ENCODE data around the gene TAF1C.

Gene TAF1C

GRCh38 chr16:84139628-84140258 lies 47.1 kb downstream of the TAF1C start:
- POLR2A ChIA-PET = interaction anchor here (2.1 kb wide), 1 partner anchor 23 kb away, joined by 10 read pairs; the partner anchor contains the start of gene MBTPS1
- Histone ChIP-seq H3K27ac (ENCODE audit: extremely low read depth, low read depth, low read length) (no peak overlapping the region), H3K36me3 (ENCODE audit: control insufficient read depth in 2 of 2, insufficient read depth in 1 of 2, low read length in 2 of 2) (no peaks in the 10 kb centered on the region), H3K9me3 (ENCODE audit: control insufficient read depth, insufficient read depth, low read depth, low read length) (no peaks in the 10 kb centered on the region), H3K4me3 (ENCODE audit: low read depth, low read length) (no peak overlapping the region), H3K4me1 (ENCODE audit: control insufficient read depth, insufficient read depth, low read length) (peaks cover 7% of the 10 kb centered on the region; the same call in 1 of the 2 replicates)
- TF ChIP-seq BCL11A (tag by site-specific recombination; IDR thresholded peaks at IDR 0.05; ENCODE audit: low read depth) = no peak
- TF ChIP-seq SP3 (tag by site-specific recombination; IDR thresholded peaks at IDR 0.05) = no peak
- no peak for TF ChIP-seq ZNF324 (tag by site-specific recombination; IDR thresholded peaks at IDR 0.05)
- TF ChIP-seq ZBTB10 (tag by site-specific recombination; IDR thresholded peaks at IDR 0.05) = no peak
- no peak for TF ChIP-seq ZNF548 (tag by site-specific recombination; IDR thresholded peaks at IDR 0.05)
- TF ChIP-seq ZSCAN16 (tag by site-specific recombination; IDR thresholded peaks at IDR 0.05) = no peak
- no peak for TF ChIP-seq ZNF202 (tag by site-specific recombination; IDR thresholded peaks at IDR 0.05; ENCODE audit: borderline replicate concordance)
- TF ChIP-seq ZBTB21 (tag by site-specific recombination; IDR thresholded peaks at IDR 0.05) = no peak
- TF ChIP-seq ZNF776 (tag by site-specific recombination; IDR thresholded peaks at IDR 0.05; ENCODE audit: borderline replicate concordance) = no peak
- no peak for TF ChIP-seq EGR2 (tag by site-specific recombination; IDR thresholded peaks at IDR 0.05; ENCODE audit: low read depth)
- TF ChIP-seq ZNF621 (tag by site-specific recombination; IDR thresholded peaks at IDR 0.05) = no peak
- TF ChIP-seq, protein P1, sequence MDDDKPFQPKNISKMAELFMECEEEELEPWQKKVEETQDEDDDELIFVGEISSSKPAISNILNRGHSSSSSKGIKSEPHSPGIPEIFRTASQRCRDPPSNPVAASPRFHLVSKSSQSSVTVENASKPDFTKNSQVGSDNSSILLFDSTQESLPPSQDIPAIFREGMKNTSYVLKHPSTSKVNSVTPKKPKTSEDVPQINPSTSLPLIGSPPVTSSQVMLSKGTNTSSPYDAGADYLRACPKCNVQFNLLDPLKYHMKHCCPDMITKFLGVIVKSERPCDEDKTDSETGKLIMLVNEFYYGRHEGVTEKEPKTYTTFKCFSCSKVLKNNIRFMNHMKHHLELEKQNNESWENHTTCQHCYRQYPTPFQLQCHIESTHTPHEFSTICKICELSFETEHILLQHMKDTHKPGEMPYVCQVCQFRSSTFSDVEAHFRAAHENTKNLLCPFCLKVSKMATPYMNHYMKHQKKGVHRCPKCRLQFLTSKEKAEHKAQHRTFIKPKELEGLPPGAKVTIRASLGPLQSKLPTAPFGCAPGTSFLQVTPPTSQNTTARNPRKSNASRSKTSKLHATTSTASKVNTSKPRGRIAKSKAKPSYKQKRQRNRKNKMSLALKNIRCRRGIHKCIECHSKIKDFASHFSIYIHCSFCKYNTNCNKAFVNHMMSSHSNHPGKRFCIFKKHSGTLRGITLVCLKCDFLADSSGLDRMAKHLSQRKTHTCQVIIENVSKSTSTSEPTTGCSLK (tag by site-specific recombination; IDR thresholded peaks at IDR 0.05) = no peak
- no peak for TF ChIP-seq ZBTB1 (tag by site-specific recombination; IDR thresholded peaks at IDR 0.05)
- CTCF ChIA-PET = interaction anchor here (0.8 to 2.5 kb wide), 4 partner anchors 24 to 183 kb away, joined by 3 to 12 read pairs (median 4); no protein-coding TSS in a partner anchor

- CTCF ChIA-PET = interaction anchor here (0.6 to 2.5 kb wide), 8 partner anchors 17 to 184 kb away, joined by 3 to 12 read pairs (median 4); partner anchors contain the start of gene TAF1C
- TF ChIP-seq ZNF843 (tag by site-specific recombination; IDR thresholded peaks at IDR 0.05) = peak; percentile 19; the same call in 1 of the 2 replicates
- peak; percentile 56; the same call in 1 of the 2 replicates for TF ChIP-seq GLIS2 (tag by site-specific recombination; IDR thresholded peaks at IDR 0.05)
- no peak for TF ChIP-seq ZNF16 (tag by site-specific recombination; IDR thresholded peaks at IDR 0.05; ENCODE audit: low read depth)
- no peak for TF ChIP-seq ZNF830 (tag by site-specific recombination; IDR thresholded peaks at IDR 0.05; ENCODE audit: low read depth)
- no peak for TF ChIP-seq ZNF24 (tag by site-specific recombination; IDR thresholded peaks at IDR 0.05)
- no peak for TF ChIP-seq ZNF157 (tag by site-specific recombination; IDR thresholded peaks at IDR 0.05)
- TF ChIP-seq ZNF311 (tag by site-specific recombination; IDR thresholded peaks at IDR 0.05; ENCODE audit: borderline replicate concordance) = no peak
- TF ChIP-seq REPIN1 (tag by site-specific recombination; IDR thresholded peaks at IDR 0.05; ENCODE audit: low read depth) = no peak
- TF ChIP-seq, protein P2, sequence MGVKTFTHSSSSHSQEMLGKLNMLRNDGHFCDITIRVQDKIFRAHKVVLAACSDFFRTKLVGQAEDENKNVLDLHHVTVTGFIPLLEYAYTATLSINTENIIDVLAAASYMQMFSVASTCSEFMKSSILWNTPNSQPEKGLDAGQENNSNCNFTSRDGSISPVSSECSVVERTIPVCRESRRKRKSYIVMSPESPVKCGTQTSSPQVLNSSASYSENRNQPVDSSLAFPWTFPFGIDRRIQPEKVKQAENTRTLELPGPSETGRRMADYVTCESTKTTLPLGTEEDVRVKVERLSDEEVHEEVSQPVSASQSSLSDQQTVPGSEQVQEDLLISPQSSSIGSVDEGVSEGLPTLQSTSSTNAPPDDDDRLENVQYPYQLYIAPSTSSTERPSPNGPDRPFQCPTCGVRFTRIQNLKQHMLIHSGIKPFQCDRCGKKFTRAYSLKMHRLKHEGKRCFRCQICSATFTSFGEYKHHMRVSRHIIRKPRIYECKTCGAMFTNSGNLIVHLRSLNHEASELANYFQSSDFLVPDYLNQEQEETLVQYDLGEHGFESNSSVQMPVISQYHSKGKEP (tag by site-specific recombination; IDR thresholded peaks at IDR 0.05) = peak; percentile 87
- no peak for TF ChIP-seq WT1 (tag by site-specific recombination; IDR thresholded peaks at IDR 0.05)
- peak; percentile 94 for TF ChIP-seq FEZF1 (tag by site-specific recombination; IDR thresholded peaks at IDR 0.05)
- peak; percentile 53; the same call in 1 of the 2 replicates for TF ChIP-seq ZBTB21 (tag by site-specific recombination; IDR thresholded peaks at IDR 0.05)
- TF ChIP-seq ZFP41 (tag by site-specific recombination; IDR thresholded peaks at IDR 0.05; ENCODE audit: borderline replicate concordance) = no peak
- peak; percentile 68 for TF ChIP-seq ZXDB (tag by site-specific recombination; IDR thresholded peaks at IDR 0.05)
- no peak for TF ChIP-seq ZNF501 (tag by site-specific recombination; IDR thresholded peaks at IDR 0.05)
- TF ChIP-seq TRIM28 (IDR thresholded peaks at IDR 0.05; ENCODE audit: borderline replicate concordance, low read length) = peak; percentile 42
Measured at GRCh38 chr16:84138824-84139627, 47.8 kb downstream of the TAF1C start.

More at GRCh38 chr16:84138824-84139627, 47.8 kb downstream of the TAF1C start:
- POLR2A ChIA-PET = interaction anchor here (2.1 kb wide), 1 partner anchor 22 kb away, joined by 10 read pairs; the partner anchor contains the start of gene MBTPS1
- Histone ChIP-seq H3K4me3 (ENCODE audit: low read depth, low read length) (no peak overlapping the region), H3K36me3 (ENCODE audit: control insufficient read depth in 2 of 2, insufficient read depth in 1 of 2, low read length in 2 of 2) (no peaks in the 10 kb centered on the region), H3K9me3 (ENCODE audit: control insufficient read depth, insufficient read depth, low read depth, low read length) (no peaks in the 10 kb centered on the region), H3K27ac (ENCODE audit: extremely low read depth, low read depth, low read length) (peak overlapping the region; percentile 10; the same call in 1 of the 2 replicates), H3K4me1 (ENCODE audit: control insufficient read depth, insufficient read depth, low read length) (peaks cover 7% of the 10 kb centered on the region; the same call in 1 of the 2 replicates)
